ENCODE measurements around the gene UBA3. TPM values are rescaled to one million over a fixed set of nuclear protein-coding genes. Genes with fewer than 3 reads are reported as not detected.
A peak's percentile ranks its signal among the peaks of the same experiment; 100 is the strongest.

Gene UBA3
- total RNA-seq, 4 donors from 2014 or later, result 62.9 to 122 (median 91.0) TPM

DNA sequence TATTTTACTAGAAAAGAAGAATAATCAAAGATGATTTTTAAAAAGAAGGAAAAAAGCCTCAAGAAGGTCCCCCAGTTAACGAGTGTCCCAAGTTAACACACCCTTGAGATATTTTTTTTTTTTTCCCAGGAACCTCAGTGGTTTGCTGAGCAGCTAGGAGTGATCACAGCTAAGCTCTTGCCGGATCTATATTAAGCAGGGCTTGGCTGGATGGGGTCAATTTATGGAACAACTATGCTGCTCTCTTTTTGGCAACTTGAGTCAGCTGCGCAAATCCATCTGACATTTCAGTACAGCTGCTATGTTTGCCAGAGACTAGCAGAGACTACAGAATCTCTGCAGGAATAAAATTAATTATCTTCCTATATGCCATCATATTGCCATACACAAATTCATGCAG, 42.2 kb upstream of the UBA3 start, which contains the start of gene LMOD3:
LMOD3 (minus strand) TSS at position 193 of the 400 bp plus-strand sequence. CDS start 209 bp downstream, outside the sequence.
- Histone ChIP-seq H3K4me1 (no peaks in the 10 kb centered on the region), H3K27me3 (no peaks in the 10 kb centered on the region), H3K36me3 (no peaks in the 10 kb centered on the region), H3K27ac (no peak within 1 kb of the TSS), H3K9me3 (no peaks in the 10 kb centered on the region), H3K4me3 (no peak within 1 kb of the TSS)
- no peak for DNase-seq
- intact Hi-C loops (cut with DNase I; ENCODE audit: low total_unique reads), result no loop called here
- TF ChIP-seq, protein P1, sequence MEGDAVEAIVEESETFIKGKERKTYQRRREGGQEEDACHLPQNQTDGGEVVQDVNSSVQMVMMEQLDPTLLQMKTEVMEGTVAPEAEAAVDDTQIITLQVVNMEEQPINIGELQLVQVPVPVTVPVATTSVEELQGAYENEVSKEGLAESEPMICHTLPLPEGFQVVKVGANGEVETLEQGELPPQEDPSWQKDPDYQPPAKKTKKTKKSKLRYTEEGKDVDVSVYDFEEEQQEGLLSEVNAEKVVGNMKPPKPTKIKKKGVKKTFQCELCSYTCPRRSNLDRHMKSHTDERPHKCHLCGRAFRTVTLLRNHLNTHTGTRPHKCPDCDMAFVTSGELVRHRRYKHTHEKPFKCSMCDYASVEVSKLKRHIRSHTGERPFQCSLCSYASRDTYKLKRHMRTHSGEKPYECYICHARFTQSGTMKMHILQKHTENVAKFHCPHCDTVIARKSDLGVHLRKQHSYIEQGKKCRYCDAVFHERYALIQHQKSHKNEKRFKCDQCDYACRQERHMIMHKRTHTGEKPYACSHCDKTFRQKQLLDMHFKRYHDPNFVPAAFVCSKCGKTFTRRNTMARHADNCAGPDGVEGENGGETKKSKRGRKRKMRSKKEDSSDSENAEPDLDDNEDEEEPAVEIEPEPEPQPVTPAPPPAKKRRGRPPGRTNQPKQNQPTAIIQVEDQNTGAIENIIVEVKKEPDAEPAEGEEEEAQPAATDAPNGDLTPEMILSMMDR (IDR thresholded peaks at IDR 0.05), result no peak
- TF ChIP-seq POLR2A (IDR thresholded peaks at IDR 0.05), result no peak

DNA sequence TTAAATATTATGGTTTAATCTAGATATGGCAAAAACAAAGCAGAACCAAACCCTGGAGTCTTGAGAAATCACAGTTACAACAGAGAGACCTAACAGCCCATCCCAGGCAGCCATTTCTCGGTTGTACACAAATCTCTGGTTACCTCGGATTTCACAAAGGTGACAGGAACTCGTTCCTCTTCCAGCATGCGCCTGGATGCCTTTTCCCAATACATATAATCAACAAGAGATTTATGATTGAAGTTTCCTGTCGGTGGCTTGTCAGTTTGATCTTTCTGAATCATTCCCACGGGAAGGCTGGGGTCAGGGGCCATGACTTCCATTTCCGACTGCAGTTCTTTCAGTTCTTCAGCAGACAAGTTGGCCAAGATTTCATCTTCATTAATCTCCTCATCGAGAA, 41.8 kb upstream of the UBA3 start:
- Histone ChIP-seq H3K4me3 (no peak overlapping the region), H3K9me3 (no peaks in the 10 kb centered on the region), H3K4me1 (no peaks in the 10 kb centered on the region), H3K36me3 (no peaks in the 10 kb centered on the region), H3K27me3 (no peaks in the 10 kb centered on the region), H3K27ac (no peak overlapping the region)
- DNase-seq, result no peak
- TF ChIP-seq POLR2A (IDR thresholded peaks at IDR 0.05), result no peak
- TF ChIP-seq, protein P1 (IDR thresholded peaks at IDR 0.05), result no peak
- intact Hi-C loops (cut with DNase I; ENCODE audit: low total_unique reads), result no loop called here

DNA sequence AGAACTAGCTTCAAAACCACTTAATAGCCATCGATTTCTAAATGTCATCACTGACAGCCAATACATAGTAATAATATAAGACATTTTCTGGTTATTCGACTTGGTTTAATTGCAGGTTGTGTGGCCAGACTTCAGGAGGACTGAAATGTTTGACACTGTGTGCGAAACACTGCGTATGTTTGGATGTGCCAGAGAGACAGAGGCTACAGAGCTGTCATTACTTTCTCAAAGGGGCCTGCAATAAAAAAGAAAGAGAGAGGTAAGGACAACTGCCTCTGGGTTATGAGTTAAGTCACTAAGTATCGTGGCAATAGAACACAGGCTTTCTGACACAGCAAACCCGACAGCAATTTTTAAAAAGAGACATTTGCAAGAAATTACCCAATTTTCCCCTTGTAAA, 41.3 kb upstream of the UBA3 start:
- no peaks in the 10 kb centered on the region for H3K27me3 ChIP-seq
- H3K36me3 ChIP-seq, result no peaks in the 10 kb centered on the region
- H3K9me3 ChIP-seq, result no peaks in the 10 kb centered on the region
- H3K27ac ChIP-seq, result no peak overlapping the region
- no peak overlapping the region for H3K4me3 ChIP-seq
- TF ChIP-seq, protein P1 (IDR thresholded peaks at IDR 0.05), result no peak
- TF ChIP-seq POLR2A (IDR thresholded peaks at IDR 0.05), result no peak
- no peaks in the 10 kb centered on the region for H3K4me1 ChIP-seq
- no peak for DNase-seq
- intact Hi-C loops (cut with DNase I; ENCODE audit: low total_unique reads), result no loop called here

DNA sequence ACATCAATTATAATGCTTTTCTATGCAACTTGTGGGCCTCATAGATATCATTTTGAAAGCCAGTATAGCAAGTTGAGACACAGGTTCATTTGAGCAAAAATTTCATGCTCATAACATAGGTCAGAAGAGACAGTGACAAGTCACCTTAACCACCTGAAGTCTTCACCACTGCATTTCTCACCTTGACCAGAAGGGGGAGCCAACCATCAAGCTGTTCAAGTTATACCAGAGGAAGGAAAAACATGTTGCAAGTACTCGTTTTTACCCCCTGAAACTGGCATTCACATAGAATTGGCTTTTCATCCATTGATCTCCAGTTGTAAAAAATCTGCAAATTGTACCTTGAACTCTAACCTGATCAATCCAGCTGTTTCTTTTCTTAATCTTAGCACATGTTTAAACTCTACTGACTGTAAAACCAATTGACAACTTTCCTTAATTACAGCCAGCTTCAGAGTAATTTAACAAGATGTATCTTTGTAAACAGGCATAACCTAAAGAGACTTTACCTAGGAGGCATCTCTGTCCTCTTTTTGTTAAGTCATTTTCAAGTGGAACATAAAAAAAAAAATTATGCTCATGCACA, 40.8 kb upstream of the UBA3 start:
- Histone ChIP-seq H3K36me3 (no peaks in the 10 kb centered on the region), H3K9me3 (no peaks in the 10 kb centered on the region), H3K27me3 (no peaks in the 10 kb centered on the region), H3K4me1 (no peaks in the 10 kb centered on the region), H3K27ac (no peak overlapping the region), H3K4me3 (no peak overlapping the region)
- intact Hi-C loops (cut with DNase I; ENCODE audit: low total_unique reads), result no loop called here
- DNase-seq, result peak; percentile 48 to 72
- TF ChIP-seq, protein P1 (IDR thresholded peaks at IDR 0.05), result peak; percentile 77 to 88 (median 80)
- no peak for TF ChIP-seq POLR2A (IDR thresholded peaks at IDR 0.05)

DNA sequence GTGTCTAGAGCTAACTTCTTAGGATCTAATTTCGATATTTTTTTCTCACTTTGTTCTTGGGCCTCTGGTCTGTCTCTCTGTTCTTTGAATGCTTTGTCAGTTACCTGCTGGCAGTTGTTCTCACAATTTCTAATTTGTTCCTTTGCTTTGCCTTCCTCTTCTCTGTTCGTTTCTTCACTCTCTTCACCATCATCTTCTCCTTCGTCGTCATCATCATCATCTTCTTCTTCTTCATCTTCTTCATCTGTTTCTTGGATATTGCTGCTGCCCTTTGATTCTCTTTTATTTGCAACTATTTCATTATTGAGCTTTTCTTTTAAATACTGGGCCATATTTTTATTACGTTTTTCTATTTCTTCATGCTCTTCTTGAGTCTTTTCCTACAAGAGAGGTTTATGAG, 39.5 kb upstream of the UBA3 start:
- H3K4me3 ChIP-seq, result no peak overlapping the region
- DNase-seq, result no peak
- H3K36me3 ChIP-seq, result no peaks in the 10 kb centered on the region
- no peaks in the 10 kb centered on the region for H3K27me3 ChIP-seq
- intact Hi-C loops (cut with DNase I; ENCODE audit: low total_unique reads), result no loop called here
- no peak overlapping the region for H3K27ac ChIP-seq
- TF ChIP-seq POLR2A (IDR thresholded peaks at IDR 0.05), result no peak
- TF ChIP-seq, protein P1 (IDR thresholded peaks at IDR 0.05), result no peak
- no peaks in the 10 kb centered on the region for H3K4me1 ChIP-seq
- no peaks in the 10 kb centered on the region for H3K9me3 ChIP-seq

Measured in uterus (tissue), 4 donors.